HS-27A (cell line): ENCODE results near the gene SSBP2.
"Not testable (repeated sequence)": the region's sequence is repeated elsewhere in the genome, so short reads cannot be mapped to it uniquely, and the experiment has no call there.

Source experiments
- DNase-seq: peaks from one replicate; pipeline ENCODE4 v3.0.0-alpha.2; 2012; ENCODE audit warnings: low read depth, missing footprints

The SSBP2 gene

DNA sequence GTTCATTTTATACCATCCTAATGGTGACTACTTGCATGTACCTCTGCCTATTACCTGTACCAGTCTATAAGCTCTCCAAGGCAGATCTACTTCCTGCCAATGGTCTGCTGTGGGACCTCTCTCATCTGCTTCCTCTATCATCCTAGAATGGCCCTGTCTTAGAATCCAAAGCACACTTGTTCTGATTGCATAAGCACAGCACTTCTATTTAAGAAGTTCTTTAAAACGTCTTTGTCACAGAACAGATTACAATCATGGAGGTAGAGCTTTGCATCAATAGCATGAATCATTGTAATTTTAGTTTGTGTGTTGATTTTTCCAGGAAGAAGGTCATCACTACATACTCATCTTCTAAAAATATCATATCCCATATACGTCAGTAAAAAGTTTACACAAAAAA, 225.2 kb downstream of the SSBP2 start:
- no peak for DNase-seq

DNA sequence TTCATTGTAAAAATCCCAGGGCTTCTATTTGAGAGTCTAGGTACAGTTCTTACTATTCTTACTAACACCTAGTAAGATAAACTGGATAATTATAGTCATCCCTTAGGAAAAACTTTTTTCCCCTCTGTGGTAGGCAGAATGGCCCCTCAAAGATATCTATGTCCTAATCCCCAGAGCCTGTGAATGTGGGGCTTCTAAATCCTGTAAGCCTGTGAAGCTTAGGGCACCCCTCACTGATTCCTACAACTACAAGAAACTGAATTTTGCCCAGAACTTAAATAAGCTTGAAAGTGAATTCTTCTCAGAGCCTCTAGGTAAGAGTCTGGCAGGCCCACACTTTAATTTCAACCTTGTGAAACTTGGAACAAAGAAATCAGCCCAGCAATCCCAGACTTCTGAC, 226.9 kb downstream of the SSBP2 start:
- no peak for DNase-seq

DNA sequence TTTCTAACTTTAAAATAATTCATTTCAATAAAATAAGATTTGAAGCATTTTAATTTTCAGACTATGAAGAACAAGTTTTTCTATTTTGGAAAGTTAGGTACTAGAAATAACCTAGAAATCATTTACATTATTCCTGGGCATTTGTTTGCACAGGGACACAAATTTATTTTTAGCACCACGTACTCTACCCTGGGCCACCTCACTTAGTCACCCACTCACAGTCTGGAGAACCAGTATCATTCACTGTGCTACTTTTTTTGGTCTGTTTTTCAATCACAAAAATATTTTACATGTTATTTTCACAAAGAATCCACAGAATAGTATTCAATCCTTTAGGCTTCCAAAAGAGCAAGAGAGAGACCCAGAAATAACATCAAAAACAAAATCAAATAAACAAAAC, 228.3 kb downstream of the SSBP2 start:
- no peak for DNase-seq

DNA sequence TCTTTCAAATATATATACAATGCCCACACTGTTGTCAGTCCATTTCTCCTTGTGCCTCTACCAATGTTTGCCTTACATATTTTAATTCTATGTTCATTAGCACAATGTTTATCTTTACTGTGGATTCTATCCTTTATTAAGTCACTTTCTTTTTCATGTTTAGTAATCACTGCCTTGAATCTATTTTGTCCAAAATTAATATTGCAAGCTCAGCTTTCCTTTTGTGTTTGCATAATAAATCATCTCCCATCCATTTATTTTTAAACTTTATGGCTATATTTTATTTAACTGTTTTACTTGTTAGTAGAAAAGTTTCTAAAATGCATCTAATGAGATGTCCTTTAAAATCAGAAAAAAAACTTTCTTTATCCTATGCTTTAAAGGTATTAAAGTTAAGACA, 230.1 kb downstream of the SSBP2 start:
- no peak for DNase-seq

DNA sequence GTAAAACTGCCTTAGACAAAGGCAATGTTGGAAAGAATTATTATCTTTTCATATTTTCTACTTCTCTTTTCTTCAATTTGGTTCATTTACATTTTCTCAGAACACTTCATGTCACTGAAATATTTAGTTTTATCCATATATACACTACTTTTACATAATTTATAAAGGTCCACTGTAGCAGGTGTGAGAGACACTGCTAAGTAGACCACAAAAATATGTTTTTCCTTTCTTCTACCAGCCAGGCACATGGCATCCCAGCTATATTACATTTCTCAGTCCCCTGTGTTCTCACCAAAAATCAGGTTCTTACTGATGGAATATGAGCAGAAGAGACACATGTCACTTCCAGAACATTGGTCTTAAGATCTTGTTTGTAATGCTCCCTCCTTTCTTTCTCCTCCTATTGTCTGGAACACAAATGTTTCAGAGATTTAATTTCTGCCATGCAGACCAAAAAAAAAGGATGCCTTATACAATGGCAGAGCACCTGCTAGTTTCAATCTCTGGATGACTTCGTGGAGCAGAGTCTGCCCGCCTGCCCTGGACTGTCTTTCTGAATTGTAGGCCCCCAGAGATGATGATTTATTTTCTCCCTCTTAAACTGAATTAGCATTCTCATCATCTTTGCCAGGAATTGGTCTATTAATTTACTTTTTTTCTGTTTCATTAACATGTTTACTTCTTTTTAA, 231.5 kb downstream of the SSBP2 start:
- no peak for DNase-seq

DNA sequence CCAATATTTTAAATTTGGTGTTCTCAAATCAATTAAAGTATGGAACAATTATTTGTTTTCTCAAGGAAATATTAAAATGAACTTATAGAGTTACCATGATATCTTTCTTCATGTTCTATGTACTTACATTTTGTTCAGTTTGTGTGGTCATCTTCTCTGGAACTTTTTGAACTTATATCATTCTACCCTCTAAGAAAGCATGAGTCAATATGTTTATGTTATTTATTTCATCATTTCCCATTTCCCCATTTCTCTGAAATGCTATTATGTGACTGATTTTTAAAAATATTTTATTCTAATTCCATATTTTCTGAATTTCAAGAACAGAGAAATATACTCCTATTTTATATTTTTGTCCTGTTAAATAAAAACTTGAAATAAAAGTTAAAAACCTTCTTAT, 233.4 kb downstream of the SSBP2 start:
- no peak for DNase-seq

DNA sequence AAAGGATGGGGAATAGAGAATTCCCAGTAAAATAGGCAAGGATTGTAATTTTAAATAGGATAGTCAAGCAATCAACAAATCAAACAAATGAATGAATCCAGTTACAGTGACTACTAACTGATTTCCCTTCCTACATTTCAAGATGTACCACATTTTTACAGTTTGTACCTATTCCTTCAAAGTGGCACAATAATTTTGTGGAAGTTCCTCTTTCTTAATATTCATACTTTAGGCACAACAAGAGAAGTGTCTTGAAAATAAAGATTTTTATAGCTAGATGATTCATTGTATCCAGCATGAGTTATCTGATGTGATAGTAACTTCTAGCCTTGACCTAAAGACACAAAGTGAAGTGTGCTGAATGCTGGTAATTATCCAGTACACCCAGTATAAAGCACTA, 234.8 kb downstream of the SSBP2 start:
- no peak for DNase-seq

DNA sequence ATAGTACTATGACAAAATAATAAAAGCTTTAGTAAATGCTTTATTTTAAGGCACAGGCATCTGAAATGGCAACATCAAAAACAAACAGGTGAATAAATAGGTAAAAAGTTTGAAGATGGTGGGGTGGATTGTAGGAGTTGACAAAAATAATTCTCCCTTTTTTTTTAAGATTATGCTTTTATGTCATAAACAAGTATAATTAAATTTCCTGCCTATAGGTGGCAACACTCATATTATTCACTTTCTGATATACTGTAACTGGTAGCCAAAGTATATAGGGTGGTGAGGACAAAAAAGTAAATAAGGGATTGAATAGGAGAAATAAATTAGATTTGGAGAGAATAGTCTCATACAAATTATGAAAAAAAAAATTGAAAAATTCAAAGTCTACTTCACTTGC, 236.9 kb downstream of the SSBP2 start:
- no peak for DNase-seq

DNA sequence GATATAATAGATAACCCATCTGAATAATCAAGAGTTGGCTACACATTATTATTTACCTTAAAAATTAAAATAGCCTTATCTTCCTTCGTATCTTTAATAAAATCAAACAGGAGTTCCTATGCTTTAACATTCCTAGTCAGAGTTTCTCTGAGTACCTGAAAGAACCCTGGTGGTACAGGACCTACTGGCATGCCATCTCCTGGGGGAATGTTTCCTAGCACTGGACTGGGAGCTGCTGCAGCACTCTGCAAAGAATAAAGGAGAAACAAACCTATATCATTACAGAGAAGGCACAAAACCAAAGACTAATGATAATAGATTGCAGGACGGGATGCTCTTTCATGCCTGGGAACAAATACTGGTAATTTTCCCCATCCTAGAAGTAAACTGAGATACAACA, 237.4 kb downstream of the SSBP2 start:
- no peak for DNase-seq

DNA sequence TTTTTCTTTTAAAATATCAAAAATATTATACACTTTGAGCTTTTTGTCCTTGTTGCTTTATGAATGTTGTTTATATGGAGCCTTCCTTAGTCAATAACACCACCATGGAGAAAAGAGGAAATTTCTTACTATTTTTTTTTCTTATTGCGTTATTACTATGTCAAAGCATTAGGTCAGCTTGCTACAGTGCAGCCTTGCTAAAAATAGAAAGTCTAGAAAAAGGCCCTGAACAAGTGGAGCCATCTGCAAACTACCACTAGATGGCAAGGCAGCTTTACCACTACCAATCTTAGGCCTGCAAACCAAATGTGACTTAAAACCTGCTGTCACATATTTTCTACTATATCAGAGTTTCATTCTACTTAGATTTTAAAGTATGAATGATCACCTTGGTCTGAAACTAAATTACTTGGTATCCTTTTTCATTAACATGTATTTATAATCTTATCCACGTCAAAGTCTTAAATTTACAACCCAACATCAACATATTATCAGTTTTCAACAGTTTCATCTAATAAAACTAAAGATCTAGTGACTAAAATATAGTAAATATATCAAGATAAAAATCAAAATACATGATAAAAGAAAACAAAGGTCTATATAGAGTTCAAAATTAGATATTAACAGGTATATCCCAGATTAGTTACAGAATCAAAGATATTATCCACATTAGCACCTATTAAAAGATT, 243.9 kb downstream of the SSBP2 start:
- peak; percentile 17 for DNase-seq

DNA sequence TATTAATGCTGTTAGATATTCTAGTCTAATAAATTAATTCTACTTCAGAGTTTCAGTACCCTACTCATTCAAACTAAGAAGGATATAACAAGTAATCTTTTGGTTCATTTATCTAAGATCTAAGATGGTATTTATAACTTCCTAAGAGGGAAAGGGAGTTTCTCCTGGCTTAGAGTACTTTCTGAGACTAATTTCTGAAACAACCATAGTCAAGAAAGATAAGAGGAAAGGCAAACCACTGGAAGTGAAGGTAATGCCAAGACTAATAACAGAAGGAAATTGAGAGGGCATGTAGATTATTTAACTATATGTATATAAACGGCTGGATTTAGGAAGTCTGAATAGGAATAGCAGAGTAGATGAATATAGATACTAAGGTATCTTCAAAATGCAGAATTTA, 244.5 kb downstream of the SSBP2 start:
- DNase-seq, result no peak

DNA sequence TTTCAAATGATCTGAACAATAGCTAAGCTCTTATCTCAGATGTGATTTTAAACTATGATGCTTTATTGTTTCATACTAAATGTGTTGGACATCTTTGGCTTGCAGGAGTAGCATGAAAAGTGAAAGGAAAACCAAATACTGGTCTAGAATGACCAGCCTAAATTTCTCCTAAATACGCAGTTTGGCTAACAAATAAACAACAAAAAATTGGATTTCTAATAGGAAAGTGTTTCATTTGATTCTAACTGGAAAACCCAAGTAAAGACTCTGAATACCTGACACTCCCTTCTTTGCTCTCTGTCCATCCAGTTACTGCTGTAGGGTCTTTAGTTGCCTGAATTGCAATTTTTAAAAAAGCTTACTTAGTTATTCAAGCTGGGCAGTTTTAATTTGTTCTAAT, 245.2 kb downstream of the SSBP2 start:
- no peak for DNase-seq

DNA sequence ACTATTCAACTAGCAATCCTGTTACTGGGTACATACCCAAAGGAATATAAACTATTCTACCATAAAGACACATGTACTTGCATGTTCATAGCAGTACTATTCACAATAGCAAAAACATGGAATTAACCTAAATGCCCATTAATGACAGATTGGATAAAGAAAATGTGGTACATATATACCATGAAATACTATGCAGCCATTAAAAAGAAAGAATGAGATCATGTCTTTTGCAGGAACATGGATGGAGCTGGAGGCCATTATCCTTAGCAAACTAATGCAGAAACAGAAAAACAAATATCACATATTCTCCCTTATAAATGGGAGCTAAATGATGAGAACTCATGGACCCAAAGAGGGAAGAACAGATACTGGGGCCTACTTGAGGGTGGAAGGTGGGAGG, 247.3 kb downstream of the SSBP2 start:
- DNase-seq, result not testable (repeated sequence)

DNA sequence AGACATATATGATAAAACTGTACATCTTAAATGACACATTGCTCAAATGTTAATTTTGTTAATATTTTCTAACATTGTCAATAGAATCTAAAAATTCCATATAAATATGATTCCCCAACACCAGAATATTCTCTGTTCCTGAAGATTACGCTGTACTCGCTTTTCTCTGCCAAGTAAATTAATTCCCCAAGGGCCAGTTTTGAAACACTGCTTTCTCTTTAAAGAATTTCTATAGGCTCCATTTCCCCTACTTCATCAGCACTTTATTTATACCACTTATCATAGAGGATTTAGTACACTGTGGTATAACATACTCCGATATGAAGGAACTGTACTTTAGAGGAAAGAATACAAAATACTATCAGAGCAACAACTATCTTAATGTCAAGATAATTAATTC, 255.6 kb downstream of the SSBP2 start:
- DNase-seq, result no peak

DNA sequence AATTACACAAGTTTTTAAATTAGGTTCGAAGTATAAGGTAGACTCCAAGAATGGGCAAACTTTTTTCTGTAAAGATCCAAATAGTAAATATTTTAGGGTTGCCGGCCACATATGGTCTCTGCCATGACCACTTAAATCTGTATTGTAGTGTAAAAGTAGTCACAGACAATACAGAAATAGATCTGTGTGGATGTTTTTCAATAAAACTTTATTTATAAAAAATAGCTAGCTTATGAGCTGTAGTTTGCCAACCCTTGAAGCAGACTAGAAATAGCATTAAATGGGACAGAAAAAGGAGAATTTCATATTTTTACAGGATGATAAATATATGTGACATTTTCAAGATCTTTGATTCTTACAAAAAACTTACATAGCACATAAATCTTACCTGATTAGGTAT, 262.0 kb downstream of the SSBP2 start:
- no peak for DNase-seq

DNA sequence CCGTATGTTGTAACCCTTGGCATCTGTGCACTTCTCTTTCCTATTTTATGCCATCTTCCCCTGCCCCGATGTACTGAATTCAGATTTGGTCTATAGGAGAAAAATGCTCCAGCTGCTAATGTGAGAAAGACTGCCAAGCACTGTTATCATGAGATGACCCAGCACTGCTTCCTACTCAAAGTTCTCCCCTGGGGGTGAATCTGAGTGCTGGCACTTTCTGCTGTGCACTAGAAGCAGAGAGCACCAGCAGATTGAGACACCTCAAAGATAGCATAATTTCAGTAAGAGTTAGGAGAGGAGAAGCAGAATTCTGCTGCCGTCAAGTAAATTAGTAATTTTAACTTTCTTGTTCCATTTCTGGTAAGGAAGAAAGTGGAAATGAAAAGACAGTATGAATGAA, 264.2 kb downstream of the SSBP2 start:
- no peak for DNase-seq

DNA sequence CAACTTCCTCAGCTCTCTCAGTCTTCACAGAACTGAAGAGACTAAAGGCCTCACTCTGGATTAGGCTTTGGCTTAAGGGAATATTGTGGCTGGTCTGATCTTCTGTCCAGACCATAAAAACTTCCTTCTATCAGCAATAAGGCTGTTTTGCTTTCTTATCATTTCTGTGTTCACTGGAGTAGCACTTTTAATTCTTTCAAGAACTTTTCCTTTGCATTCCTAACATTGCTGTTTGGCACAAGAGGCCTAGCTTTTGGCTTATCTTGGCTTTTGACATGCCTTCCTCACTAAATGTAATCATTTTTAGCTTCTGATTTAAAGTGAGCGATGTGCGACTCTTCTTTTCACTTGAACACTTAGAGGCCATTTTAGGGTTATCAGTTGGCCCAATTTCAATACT, 268.3 kb downstream of the SSBP2 start:
- DNase-seq, result no peak

DNA sequence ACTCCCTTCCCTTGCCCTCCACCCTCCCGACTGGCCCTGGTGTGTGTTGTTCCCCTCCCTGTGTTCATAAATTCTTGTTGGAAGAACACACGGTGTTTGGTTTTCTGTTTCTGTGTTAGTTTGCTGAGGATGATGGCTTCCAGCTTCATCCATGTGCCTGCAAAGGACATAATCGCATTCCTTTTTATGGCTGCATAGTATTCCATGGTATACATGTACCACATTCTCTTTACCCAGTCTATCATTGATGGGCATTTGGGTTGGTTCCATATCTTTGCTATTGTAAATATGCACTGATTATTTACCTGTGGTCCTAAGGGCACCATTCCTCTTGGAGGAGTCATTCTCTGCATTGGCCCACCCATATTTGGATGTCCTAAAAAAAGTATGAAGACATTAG, 277.5 kb downstream of the SSBP2 start:
- DNase-seq, result not testable (repeated sequence)

DNA sequence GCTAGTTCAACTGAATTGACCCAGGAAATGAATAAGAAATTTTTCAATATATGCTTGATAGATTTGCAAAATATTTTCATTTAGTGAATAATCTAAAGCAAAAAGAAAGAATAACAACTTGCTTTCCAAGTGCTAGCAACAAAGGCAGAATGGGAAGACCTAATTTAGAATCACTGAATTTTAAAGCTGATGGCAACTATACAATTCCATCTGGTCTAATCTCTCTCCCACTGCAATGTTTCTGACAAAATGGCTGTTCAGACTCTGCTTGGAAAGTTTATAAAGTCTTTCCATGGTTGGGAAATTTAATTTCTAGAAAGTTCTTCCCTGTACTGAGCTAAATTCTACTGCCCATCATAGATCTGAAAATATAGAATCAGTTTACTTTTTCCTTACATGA, 281.2 kb downstream of the SSBP2 start:
- no peak for DNase-seq

DNA sequence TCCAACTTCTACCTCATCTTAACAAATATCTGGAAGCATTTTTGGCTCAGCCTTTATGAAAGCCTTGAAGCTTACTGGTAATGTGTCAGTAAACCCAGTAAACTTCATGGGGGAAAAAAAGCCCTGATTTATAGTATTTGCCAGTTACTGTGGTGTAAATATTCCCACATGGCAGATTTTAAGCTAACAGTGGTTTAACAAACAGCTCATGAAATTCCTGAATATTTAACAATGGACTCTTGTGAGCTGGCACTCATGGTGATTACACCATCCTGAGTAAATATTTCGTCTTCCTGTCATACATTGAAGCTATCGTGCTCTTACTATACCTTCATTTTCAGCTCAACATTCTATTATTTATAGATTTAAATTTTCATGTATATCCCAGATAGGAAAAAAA, 300.0 kb downstream of the SSBP2 start:
- no peak for DNase-seq

DNA sequence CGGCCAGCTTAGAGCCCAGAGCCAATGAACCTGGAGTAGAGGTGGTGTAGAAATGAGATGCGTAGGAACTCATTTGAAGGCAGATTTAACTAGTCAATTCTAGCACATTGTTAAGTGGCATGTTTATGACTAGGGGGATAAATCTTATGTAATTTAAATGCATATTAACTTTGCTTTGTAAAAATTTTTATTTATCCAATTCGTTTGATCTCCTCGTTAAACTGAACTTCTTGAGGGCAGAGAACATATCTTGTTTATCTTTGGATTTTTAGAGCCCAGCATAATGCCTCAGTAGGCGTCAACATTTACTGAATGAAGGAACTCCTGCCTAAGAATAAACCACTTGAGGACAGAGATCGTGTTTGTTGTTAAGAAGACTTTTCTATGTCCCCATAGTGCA, 315.9 kb downstream of the SSBP2 start:
- DNase-seq, result no peak

DNA sequence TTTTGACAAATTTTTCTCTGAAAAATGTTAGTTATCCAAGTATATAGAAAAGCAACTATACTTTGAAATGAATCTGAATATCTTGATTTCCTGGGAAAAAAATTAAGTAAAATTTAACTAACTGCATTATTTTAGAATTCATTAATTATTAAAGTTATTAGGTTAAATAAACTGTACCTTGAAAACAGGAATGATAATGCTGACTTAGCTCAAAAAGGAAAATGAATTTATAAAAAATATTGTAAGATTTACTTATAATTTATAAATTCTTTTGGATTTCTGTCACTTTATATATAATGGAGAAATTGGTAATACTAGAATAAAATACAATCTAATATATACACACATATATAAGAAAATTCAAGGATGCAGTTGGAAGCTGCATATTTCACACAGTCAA, 320.9 kb downstream of the SSBP2 start:
- no peak for DNase-seq

DNA sequence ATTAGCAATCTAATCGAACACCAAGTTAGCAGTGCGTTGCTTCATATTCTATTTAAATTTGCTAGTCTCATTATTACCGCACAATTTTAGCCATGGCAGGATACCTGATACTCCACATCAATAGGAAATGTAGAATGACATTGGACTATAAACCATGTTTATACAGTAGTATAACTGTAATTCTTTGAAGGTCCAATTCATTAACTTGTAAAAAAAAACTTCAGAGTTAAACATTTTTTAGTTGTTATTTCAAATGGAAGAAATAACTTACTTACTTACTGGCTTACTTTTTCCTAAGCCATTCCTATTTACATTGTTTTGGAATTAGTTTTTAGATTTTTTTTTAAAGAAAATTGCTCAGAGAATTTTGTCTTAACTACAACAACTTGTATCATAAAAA, 321.5 kb downstream of the SSBP2 start:
- DNase-seq, result no peak

DNA sequence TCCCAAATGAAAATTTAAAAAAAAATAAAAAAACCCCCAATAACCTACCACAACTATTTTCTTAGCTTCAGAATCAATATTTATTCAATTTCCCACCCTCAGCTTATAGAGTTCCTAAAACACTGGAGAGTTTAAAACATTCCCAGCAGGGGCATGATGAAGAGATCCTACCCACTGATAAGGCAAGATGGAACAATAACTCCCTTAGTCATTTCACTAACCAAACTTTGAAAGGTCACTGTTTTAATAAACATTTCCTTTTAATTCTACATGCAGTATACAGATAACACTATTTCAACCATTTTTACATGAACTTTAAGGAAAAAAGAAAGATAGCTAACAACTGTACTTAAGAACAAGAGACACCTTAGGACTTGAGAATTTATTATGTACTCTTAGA, 322.0 kb downstream of the SSBP2 start:
- no peak for DNase-seq
